HG03460 (cell line): Measurements from ENCODE around the gene VAV2.
A peak's percentile ranks its signal among the peaks of the same experiment; 100 is the strongest.

Experiments
- ATAC-seq: cut with Tn5 transposase; IDR thresholded peaks from one replicate; pipeline ENCODE4 v1.9.1; 2021; ENCODE audit not compliant: unreplicated experiment

The VAV2 gene

GRCh38 chr9:134028575-134029247 lies 36.6 kb upstream of the VAV2 start:
- no peak for ATAC-seq

GRCh38 chr9:134028076-134028475 lies 36.0 kb upstream of the VAV2 start:
- no peak for ATAC-seq

GRCh38 chr9:134027561-134027960 lies 35.4 kb upstream of the VAV2 start:
- no peak for ATAC-seq

- ATAC-seq, result no peak
These were observed 34.9 kb upstream of the VAV2 start for GRCh38 chr9:134026981-134027380.

- no peak for ATAC-seq
These were observed 34.5 kb upstream of the VAV2 start for GRCh38 chr9:134026581-134026980.

GRCh38 chr9:134025606-134026541 lies 33.8 kb upstream of the VAV2 start:
- ATAC-seq, result peak; percentile 42

GRCh38 chr9:134024828-134025605 lies 32.9 kb upstream of the VAV2 start, which contains the start of gene BRD3OS:
BRD3OS (plus strand) TSS chr9:134025481; CDS start chr9:134026748, 1,267 bp downstream.
- ATAC-seq, result peak; percentile 85

GRCh38 chr9:134024214-134024792 lies 32.2 kb upstream of the VAV2 start:
- no peak for ATAC-seq

DNA sequence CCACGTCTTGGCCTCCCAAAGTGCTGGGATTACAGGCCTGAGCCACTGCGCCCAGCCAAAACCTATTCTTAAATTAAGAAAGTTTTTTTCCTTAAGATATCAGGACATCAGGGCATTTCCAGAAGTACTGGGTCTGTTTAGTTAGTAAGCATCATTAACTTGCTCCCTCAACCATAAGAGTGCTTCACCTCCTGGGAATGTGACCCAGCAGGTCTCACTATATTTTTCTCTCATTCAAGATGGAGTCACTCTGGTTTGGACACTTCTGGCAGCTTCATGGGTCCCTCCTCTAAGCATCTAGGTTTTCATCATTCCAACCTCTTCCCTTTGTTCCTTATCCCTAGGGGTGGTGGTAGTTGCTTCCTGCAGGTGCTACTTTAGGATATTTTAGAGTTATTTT lies 22.8 kb upstream of the VAV2 start:
- ATAC-seq, result no peak

GRCh38 chr9:134011401-134011800 lies 19.3 kb upstream of the VAV2 start:
- ATAC-seq, result no peak

- ATAC-seq, result no peak
These were observed 18.4 kb upstream of the VAV2 start for GRCh38 chr9:134010310-134011173.

DNA sequence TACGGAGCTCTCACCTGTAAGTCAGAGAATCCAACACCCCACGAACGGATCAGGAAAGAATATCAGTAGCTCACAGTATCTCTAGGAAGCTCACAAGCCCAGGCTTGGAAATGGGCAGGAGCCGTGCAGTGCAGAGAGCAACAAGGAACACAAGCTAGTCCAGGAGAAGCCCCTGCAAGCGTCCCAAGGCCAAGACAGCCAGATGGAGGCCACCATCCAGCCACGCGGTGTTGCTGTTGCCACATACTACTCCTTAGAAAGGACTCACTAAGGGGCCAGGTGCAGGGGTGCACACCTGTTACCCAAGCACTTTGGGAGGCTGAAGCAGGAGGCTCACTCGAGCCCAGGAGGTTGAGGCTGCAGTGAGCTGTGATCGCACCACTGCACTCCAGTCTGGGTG lies 15.4 kb upstream of the VAV2 start:
- ATAC-seq, result no peak

GRCh38 chr9:134007150-134007549 lies 15.0 kb upstream of the VAV2 start:
- ATAC-seq, result no peak

- no peak for ATAC-seq
These were observed 13.3 kb upstream of the VAV2 start for GRCh38 chr9:134005381-134005780.

DNA sequence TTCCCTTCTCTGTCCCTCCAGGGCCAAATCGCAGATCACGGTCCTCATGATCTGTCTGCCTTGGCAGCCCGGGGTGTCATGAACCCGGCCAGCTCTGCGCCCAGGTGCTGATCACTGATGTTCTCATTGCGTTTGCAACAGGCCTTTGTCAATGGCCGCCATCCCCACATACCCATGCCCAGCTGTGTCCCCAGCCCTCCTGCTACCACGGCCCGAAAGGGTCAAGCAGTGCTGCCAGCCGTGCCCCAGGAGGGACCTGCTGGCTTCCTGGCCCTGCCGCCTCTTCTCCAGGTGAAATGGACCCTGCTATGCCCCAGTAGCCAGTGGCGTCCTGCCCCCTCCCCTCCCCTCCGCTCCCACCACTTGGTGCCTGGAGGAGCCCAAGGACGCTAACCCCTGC lies 12.8 kb upstream of the VAV2 start:
- ATAC-seq, result no peak

GRCh38 chr9:134004131-134004873 lies 12.2 kb upstream of the VAV2 start:
- ATAC-seq, result no peak

GRCh38 chr9:134003237-134003636 lies 11.1 kb upstream of the VAV2 start:
- ATAC-seq, result no peak

DNA sequence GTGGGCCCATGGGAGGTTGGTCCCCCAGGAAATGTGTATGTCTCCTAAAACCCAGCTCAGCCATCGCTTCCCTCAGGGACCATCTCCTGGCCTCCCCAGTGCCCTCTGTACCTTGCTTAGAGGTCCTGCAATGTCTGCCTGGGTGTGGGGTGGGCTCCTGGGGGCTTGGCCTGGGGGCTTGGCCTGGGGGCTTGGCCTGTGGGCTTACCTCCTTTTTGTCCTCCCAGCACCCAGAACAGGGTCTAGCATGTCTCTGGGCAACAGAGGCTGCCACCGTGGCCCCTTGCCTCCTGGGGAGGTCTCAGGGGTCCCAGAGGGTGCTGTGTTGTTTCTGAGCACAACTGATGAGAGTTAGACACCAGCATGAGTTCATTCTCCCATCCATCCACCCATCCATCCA lies 10.7 kb upstream of the VAV2 start:
- ATAC-seq, result no peak

- no peak for ATAC-seq
These were observed 7.7 kb upstream of the VAV2 start for GRCh38 chr9:133999851-134000265.
